ENCODE measurements around the gene MICU1. TPM values are rescaled to one million over a fixed set of nuclear protein-coding genes. Genes with fewer than 3 reads are reported as not detected.

Gene MICU1
- total RNA-seq, 1 experiment from 2014 or later, result 36.0 TPM

- peaks cover 5% of the 10 kb centered on the region; the same call in 1 of the 2 replicates for H3K9me3 Mint-ChIP-seq
- H3K27me3 Mint-ChIP-seq (ENCODE audit: low read depth), result no peaks in the 10 kb centered on the region
- ChIA-PET CTCF (no interaction called here), POLR2A (interaction anchor here (0.6 to 6.0 kb wide), 4 partner anchors 9 to 62 kb away, joined by 3 to 161 read pairs (median 4); partner anchors contain the start of gene DDIT4)
- ATAC-seq, result no peak
- no peak overlapping the region for H3K4me3 Mint-ChIP-seq
- H3K27ac Mint-ChIP-seq, result no peak overlapping the region
- no peaks in the 10 kb centered on the region for H3K36me3 Mint-ChIP-seq
- peaks cover 53% of the 10 kb centered on the region for H3K4me1 Mint-ChIP-seq
- DNase-seq (ENCODE audit: low spot score), result no peak
- TF ChIP-seq SMAD4 (CRISPR knock-in tag; IDR thresholded peaks at IDR 0.05), result no peak
- TF ChIP-seq PREB (CRISPR knock-in tag; IDR thresholded peaks at IDR 0.05; ENCODE audit: borderline replicate concordance), result no peak
- TF ChIP-seq TCF7 (CRISPR knock-in tag; IDR thresholded peaks at IDR 0.05; ENCODE audit: low read depth), result no peak
- no peak for TF ChIP-seq ERG (CRISPR knock-in tag; IDR thresholded peaks at IDR 0.05)
- TF ChIP-seq SMAD3 (CRISPR knock-in tag; IDR thresholded peaks at IDR 0.05; ENCODE audit: borderline replicate concordance), result no peak
- TF ChIP-seq NR3C1 (CRISPR knock-in tag; conservative IDR thresholded peaks at IDR 0.05; ENCODE audit: low read depth), result no peak
- TF ChIP-seq RELA (CRISPR knock-in tag; IDR thresholded peaks at IDR 0.05; ENCODE audit: borderline replicate concordance), result no peak
- TF ChIP-seq FOXK1 (CRISPR knock-in tag; IDR thresholded peaks at IDR 0.05), result no peak
- TF ChIP-seq ATF1 (CRISPR knock-in tag; IDR thresholded peaks at IDR 0.05), result no peak
- no peak for TF ChIP-seq NR1H2 (CRISPR knock-in tag; IDR thresholded peaks at IDR 0.05)
- no peak for TF ChIP-seq ZNF281 (CRISPR knock-in tag; IDR thresholded peaks at IDR 0.05)
- TF ChIP-seq HMGA2 (CRISPR knock-in tag; IDR thresholded peaks at IDR 0.05), result no peak
- no peak for TF ChIP-seq TEAD1 (CRISPR knock-in tag; IDR thresholded peaks at IDR 0.05)
- no peak for TF ChIP-seq E2F5 (CRISPR knock-in tag; IDR thresholded peaks at IDR 0.05)
Measured at GRCh38 chr10:72323108-72323749, 302.6 kb downstream of the MICU1 start.

- Mint-ChIP-seq H3K27ac (no peak overlapping the region; the same call in 1 of the 2 replicates), H3K27me3 (ENCODE audit: low read depth) (no peaks in the 10 kb centered on the region), H3K9me3 (peaks cover 5% of the 10 kb centered on the region; the same call in 1 of the 2 replicates), H3K36me3 (no peaks in the 10 kb centered on the region), H3K4me1 (peaks cover 49% of the 10 kb centered on the region), H3K4me3 (no peak overlapping the region)
- ChIA-PET CTCF (interaction anchor here (1.6 to 4.1 kb wide), 5 partner anchors 47 to 274 kb away, joined by 5 to 21 read pairs (median 15); partner anchors contain the start of gene DDIT4), POLR2A (interaction anchor here (0.6 to 6.0 kb wide), 7 partner anchors 9 to 107 kb away, joined by 3 to 161 read pairs (median 16); partner anchors contain the start of genes ANAPC16, ASCC1 and DDIT4)
- DNase-seq (ENCODE audit: low spot score) (no peak), ATAC-seq (no peak)
- TF ChIP-seq ZBTB43 (CRISPR knock-in tag; IDR thresholded peaks at IDR 0.05) (no peak), GTF2I (CRISPR knock-in tag; conservative IDR thresholded peaks at IDR 0.05) (no peak), SMAD4 (CRISPR knock-in tag; IDR thresholded peaks at IDR 0.05) (no peak), MAX (CRISPR knock-in tag; IDR thresholded peaks at IDR 0.05) (no peak), ZNF121 (CRISPR knock-in tag; IDR thresholded peaks at IDR 0.05) (no peak), CDX4 (CRISPR knock-in tag; IDR thresholded peaks at IDR 0.05; ENCODE audit: borderline replicate concordance) (no peak)
Measured at GRCh38 chr10:72322280-72323058, 303.4 kb downstream of the MICU1 start.
